ENCODE results near the gene DPEP1.

- TF ChIP-seq CTCF (IDR thresholded peaks at IDR 0.05; ENCODE audit: low read length) (no peak), EZH2 (IDR thresholded peaks at IDR 0.05; ENCODE audit: borderline replicate concordance, low read length) (no peak)
These were observed 11.6 kb upstream of the DPEP1 start for GRCh38 chr16:89601906-89602272.
